ENCODE data around the gene TBCEL. TPM values are rescaled to one million over a fixed set of nuclear protein-coding genes. Genes with fewer than 3 reads are reported as not detected.
"Not testable (repeated sequence)": the region's sequence is repeated elsewhere in the genome, so short reads cannot be mapped to it uniquely, and the experiment has no call there.

TBCEL gene
- total RNA-seq: 9.7 TPM

DNA sequence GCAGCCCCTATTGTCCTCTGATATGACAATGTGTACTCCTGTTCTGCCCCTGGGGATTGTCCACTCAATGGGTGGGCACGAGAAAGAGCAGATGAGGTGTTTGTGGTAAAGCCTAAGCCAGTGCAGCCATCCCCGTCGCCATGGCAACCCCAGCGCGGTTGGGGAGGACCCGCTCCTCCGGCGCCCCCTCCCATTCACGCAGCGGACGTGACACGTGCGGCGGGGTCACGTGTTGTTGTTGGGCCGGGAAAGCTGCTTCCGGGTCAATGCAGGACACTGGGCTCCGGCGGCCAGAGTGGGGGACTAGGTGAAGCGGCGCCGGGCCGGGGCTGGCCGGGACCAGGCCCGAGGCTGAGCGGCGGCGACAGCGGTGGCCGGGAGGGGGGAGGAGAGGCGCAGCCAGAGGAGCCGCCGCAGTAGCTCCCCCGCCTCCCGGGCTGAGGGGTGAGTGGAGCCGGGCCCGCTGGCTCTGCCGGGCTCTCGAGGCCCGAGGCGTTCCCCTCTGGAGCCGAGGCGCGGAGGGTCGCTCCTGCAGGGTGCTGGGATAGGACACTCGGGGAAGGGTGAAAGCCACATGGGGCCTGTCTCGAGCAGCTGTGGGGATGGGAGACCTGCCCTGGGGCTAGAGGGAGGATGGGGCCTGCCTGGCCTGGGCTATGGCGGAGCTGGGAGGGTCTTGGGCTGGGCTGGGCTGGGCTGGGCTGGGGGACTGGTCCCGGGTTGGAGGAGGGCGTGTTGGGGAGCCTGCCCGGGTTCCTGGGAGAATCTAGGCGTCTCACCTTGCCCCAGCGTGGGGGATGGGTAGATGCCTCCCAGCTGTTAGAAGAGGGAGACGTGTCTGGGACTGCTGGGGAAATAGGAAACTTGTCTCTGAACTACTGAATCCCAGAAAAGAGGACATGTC, at the start of gene TBCEL:
TBCEL (plus strand) TSS at position 255 of the 904 bp plus-strand sequence. CDS start 21,589 bp downstream, outside the sequence.
- peak; percentile 47 to 91 (median 90) for DNase-seq (ENCODE audit: low read depth in 2 of 3, low spot score in 2 of 3)

DNA sequence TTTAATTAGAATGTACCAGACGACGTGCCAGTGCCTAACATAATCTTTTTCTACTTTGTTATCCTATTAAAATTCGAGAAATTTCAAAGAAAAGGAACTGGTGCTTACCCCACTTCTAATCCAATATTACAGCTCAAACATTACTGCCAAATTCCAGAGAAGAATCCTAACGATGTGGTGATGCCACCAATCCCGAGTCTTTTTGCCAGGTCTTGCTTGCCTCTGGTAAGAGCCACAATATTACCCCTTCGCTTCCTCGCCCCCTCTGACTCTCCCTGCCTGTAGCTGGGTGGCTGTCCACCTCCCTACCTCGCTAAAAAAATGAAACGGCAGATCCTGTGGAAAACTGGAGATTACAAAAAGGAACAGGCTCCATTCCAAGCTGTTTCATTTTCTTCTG, 49.4 kb upstream of the TBCEL start:
- no peak for DNase-seq (ENCODE audit: low read depth in 2 of 3, low spot score in 2 of 3)

GRCh38 chr11:120974965-120975364, 48.9 kb upstream of the TBCEL start:
- DNase-seq (ENCODE audit: low read depth in 2 of 3, low spot score in 2 of 3): no peak

DNA sequence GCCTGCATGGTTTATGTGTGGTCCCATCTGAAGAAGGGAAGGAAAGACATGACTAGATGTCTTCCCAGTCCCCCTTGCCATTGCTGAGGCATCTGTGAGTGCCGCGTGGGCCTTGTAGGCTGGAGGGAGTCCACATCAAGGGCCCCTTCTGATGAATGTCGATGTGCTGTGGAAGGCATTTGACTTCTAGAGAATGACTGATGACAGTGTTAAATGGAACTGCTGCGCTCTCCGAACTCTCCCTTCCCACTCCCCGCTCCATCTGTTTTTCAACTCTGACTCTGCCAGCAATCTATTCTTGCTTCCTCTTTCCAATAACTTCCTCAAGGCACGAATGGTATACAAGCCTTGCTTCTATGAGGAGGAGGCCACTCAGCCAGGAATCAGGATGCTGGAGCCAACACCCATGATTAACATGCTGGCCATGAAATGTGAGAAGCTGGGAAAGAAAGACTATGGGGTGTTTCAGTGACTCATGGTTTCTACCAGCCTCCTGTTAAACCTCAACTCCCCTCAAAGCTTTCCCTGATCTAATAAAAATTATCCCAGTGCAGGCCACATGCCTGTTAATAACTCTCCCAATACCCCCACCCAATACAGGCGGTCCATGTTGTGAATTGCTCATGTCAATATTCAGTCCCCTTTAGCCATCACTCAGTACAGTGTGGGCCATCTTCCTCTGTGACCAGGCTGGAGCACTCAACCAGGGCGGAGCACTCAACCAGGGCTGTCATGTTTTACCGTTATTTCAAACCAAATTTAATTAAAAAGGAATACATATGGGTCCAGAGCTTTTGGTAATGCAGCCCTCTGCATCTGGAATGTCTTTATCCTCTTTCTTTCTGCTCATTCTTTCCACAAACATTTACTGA, 46.4 kb upstream of the TBCEL start:
- no peak for DNase-seq (ENCODE audit: low read depth in 2 of 3, low spot score in 2 of 3)

GRCh38 chr11:120978701-120979100, 45.2 kb upstream of the TBCEL start:
- no peak for DNase-seq (ENCODE audit: low read depth in 2 of 3, low spot score in 2 of 3)

- peak; percentile 3 to 72 (median 71) for DNase-seq (ENCODE audit: low read depth in 2 of 3, low spot score in 2 of 3)
Observed at GRCh38 chr11:120985718-120986569, 38.0 kb upstream of the TBCEL start.

GRCh38 chr11:120988603-120989002, 35.3 kb upstream of the TBCEL start:
- no peak for DNase-seq (ENCODE audit: low read depth in 2 of 3, low spot score in 2 of 3)

GRCh38 chr11:120991830-120992686, 31.8 kb upstream of the TBCEL start:
- DNase-seq (ENCODE audit: low read depth in 2 of 3, low spot score in 2 of 3): no peak

- DNase-seq (ENCODE audit: low read depth in 2 of 3, low spot score in 2 of 3): peak in 2 of 3 donors; percentile 16 to 62
Observed at GRCh38 chr11:120994091-120994859, 29.6 kb upstream of the TBCEL start.

DNA sequence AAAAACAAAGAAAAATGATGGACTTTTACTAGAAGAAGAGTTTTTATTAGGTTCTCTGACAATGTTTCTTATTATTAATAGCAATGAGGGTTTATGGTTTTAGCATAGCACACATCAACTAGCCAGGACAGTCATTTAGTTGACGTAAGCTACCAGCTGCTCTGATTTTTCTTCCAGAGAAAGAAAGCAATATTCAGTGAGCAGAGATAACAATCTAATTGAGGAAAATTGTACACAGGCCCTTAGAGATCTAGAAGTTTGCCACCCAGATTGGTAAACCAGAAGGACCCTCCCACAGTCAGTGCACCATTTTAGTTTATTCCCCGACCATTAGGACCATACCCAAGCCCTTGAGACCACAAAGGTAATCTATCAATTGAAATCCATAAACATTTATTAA, 28.7 kb upstream of the TBCEL start:
- DNase-seq (ENCODE audit: low read depth in 2 of 3, low spot score in 2 of 3): no peak

DNA sequence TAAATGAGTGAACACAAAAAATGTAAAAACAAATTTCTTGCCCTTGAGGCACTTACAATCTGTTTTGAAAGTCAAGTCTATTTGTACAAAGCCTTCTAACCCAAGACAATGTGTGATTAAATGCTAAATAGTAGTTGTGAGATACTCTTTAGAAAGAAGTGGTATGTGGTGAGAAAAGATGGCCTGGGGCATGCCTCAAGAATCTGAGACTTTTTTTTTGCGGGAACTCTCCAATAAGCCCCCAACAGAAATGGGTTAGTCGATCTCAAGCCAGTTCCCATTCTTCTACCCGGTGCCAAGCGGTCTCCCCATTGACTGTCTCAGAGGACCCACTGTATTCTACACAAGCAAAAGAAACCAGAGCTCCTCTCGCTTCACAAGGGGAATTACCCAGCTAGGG, 26.9 kb upstream of the TBCEL start:
- no peak for DNase-seq (ENCODE audit: low read depth in 2 of 3, low spot score in 2 of 3)

- DNase-seq (ENCODE audit: low read depth in 2 of 3, low spot score in 2 of 3): no peak
Observed at GRCh38 chr11:120998581-120998980, 25.3 kb upstream of the TBCEL start.

- DNase-seq (ENCODE audit: low read depth in 2 of 3, low spot score in 2 of 3): no peak
Observed at GRCh38 chr11:121004206-121004840, 19.6 kb upstream of the TBCEL start.

DNA sequence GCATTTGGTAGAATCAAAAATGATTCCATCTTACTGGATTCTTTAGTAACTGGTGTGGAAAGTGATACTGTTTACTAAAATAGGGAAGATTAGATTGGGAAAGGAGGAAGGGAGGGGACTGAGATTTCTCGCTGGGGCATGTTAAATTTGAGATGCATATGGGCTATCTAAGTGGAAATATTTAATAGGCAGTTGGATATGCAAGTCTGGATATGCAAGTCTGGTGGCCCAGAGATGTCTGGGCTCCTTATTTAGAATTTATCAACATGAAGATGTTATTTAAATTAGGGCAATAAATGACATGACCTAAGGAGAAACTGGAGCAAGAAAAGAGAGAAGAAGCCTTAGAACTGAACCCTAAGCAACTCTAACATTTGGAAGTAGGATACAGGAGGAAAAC, 17.0 kb upstream of the TBCEL start:
- no peak for DNase-seq (ENCODE audit: low read depth in 2 of 3, low spot score in 2 of 3)

DNA sequence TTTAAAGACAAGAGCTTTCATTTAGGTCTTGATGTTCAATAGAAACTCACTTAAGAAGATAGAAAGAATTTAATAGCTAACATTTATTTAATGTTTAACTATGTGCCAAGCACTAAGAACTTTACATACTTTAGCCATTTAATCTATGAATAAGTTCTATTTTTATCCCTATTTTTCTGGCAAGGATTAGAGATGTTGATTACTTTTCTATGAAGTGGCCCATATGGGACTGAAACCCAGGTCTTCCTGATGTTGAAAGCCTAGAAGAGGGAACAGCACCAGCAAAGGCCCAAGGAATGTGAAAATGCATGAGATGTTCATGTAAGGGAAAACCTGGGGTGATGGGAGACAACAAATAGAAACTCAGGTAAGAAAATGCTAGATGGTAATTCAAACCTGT, 15.4 kb upstream of the TBCEL start:
- DNase-seq (ENCODE audit: low read depth in 2 of 3, low spot score in 2 of 3): no peak

- no peak for DNase-seq (ENCODE audit: low read depth in 2 of 3, low spot score in 2 of 3)
Observed at GRCh38 chr11:121012091-121012490, 11.8 kb upstream of the TBCEL start.

GRCh38 chr11:121018746-121019145, 5.2 kb upstream of the TBCEL start:
- DNase-seq (ENCODE audit: low read depth in 2 of 3, low spot score in 2 of 3): no peak

- DNase-seq (ENCODE audit: low read depth in 2 of 3, low spot score in 2 of 3): not testable (repeated sequence)
Observed at GRCh38 chr11:121021718-121022117, 2.2 kb upstream of the TBCEL start.
